HepG2 (cell line): ENCODE data around the gene C1QTNF1. TPM values are rescaled to one million over a fixed set of nuclear protein-coding genes. Genes with fewer than 3 reads are reported as not detected.

Experiments used
- ATAC-seq: fragments of 200-7000 bp; cut with Tn5 transposase; 3 replicates; pipeline ENCODE4 v1.9.1; 2020; ENCODE audit warnings: mild to moderate bottlenecking, moderate library complexity
- BruUV-seq: library from RNA; stranded (reverse); fragments of 400-500 nt; replicated peaks from 2 replicates; lab custom pipeline; 2021; lab: Mats Ljungman, UMichigan
- CTCF ChIA-PET: fragments of 300-600 bp; formaldehyde crosslinking; extraction: SDS; loops from one replicate; lab custom pipeline; 2021; ENCODE audit warnings: low total read pairs, inconsistent platforms, low intra/inter-chr PET ratio; lab: Yijun Ruan, JAX
- POLR2A ChIA-PET: fragments of 350-600 bp; sonication (Branson Sonifier 250); formaldehyde crosslinking; loops from one replicate; lab custom pipeline; 2020; ENCODE audit warnings: antibody characterized with exemption, inconsistent platforms; lab: Yijun Ruan, JAX
- DNase-seq: peaks from one replicate; pipeline ENCODE4 v3.0.0-alpha.2; 2015; ENCODE audit warnings: low spot score
- FAIRE-seq: peaks from 3 replicates; lab custom pipeline; 2011; peaks lifted over from hg19 to GRCh38; lab: Jason Lieb, UNC
- H2AFZ ChIP-seq: one replicate; pipeline ENCODE4 v1.6.1; 2011; ENCODE audit warnings: low read length, inconsistent platforms
- H3K27ac ChIP-seq: fragments of 300-600 bp; 3 replicates; pipeline ENCODE4 v1.8.0; 2011; ENCODE audit warnings: mixed run types, mild to moderate bottlenecking, mixed read lengths, low read length, inconsistent platforms; ENCODE audit not compliant: insufficient read depth; ENCODE audit errors: extremely low read length
- H3K27me3 ChIP-seq, 2 experiments: fragments of 200-600 bp in 1 of 2; 2 replicates in 1 of 2; 3 replicates in 1 of 2; pipeline versions ENCODE4 v1.6.0 to v1.8.0; 2011; ENCODE audit warnings: low read length in 2 of 2, mild to moderate bottlenecking in 2 of 2, moderate library complexity in 2 of 2, inconsistent platforms in 1 of 2; ENCODE audit not compliant: insufficient read depth in 2 of 2, control insufficient read depth in 1 of 2
- H3K36me3 ChIP-seq, 2 experiments: fragments of 200-600 bp in 1 of 2; replicated peaks in 1 of 2; 2 replicates in 1 of 2; 3 replicates in 1 of 2; pipeline versions ENCODE4 v1.5.1 to v1.8.0; 2011; ENCODE audit warnings: low read length in 2 of 2, inconsistent platforms in 1 of 2; ENCODE audit not compliant: insufficient read depth in 2 of 2, control insufficient read depth in 1 of 2
- H3K4me1 ChIP-seq: 2 replicates; pipeline ENCODE4 v1.5.1; 2012; ENCODE audit warnings: low read length, inconsistent platforms; ENCODE audit not compliant: insufficient read depth
- H3K4me2 ChIP-seq: 2 replicates; pipeline ENCODE4 v1.6.0; 2011; ENCODE audit warnings: low read depth, low read length, inconsistent platforms
- H3K4me3 ChIP-seq, 3 experiments: fragments of 200-600 bp in 1 of 3; sonication (generic), shearing (Covaris generic) in 1 of 3; replicated peaks in 1 of 3; 2 replicates each; pipeline ENCODE4 v1.5.1; 2011 to 2016; ENCODE audit warnings: low read length in 3 of 3, inconsistent platforms in 2 of 3, low read depth in 2 of 3, mild to moderate bottlenecking in 2 of 3, control low read depth in 1 of 3, mixed read lengths in 1 of 3; ENCODE audit not compliant: insufficient read depth in 1 of 3
- H3K79me2 ChIP-seq: one replicate; pipeline ENCODE4 v1.6.1; 2011; ENCODE audit warnings: low read length, inconsistent platforms; ENCODE audit not compliant: insufficient read depth
- H3K9ac ChIP-seq: 2 replicates; pipeline ENCODE4 v1.6.0; 2011; ENCODE audit warnings: mild to moderate bottlenecking, low read depth, low read length, inconsistent platforms; ENCODE audit not compliant: insufficient read depth
- H3K9me3 ChIP-seq: 2 replicates; pipeline ENCODE4 v1.5.1; 2012; ENCODE audit warnings: mild to moderate bottlenecking, low read length
- H4K20me1 ChIP-seq: 2 replicates; pipeline ENCODE4 v1.6.0; 2011; ENCODE audit warnings: inconsistent platforms, mild to moderate bottlenecking, low read length, moderate library complexity; ENCODE audit not compliant: insufficient read depth
- JDP2 ChIP-seq: sonication (generic); formaldehyde crosslinking; IDR thresholded peaks from 2 replicates; pipeline ENCODE4 v1.8.1; 2022; ENCODE audit warnings: missing genetic modification reagents, borderline replicate concordance
- KDM2A ChIP-seq: sonication (generic); formaldehyde crosslinking; IDR thresholded peaks from 2 replicates; pipeline ENCODE4 v1.4.0; 2020; ENCODE audit warnings: low read depth, missing genetic modification reagents, borderline replicate concordance
- LCORL ChIP-seq, 2 experiments: fragments of 450-650 bp in 1 of 2; sonication (generic) in 1 of 2; formaldehyde crosslinking in 1 of 2; IDR thresholded peaks; 2 replicates each; pipeline versions ENCODE4 v1.5.0 to v1.6.1; 2017 to 2020; ENCODE audit warnings: antibody characterized with exemption in 1 of 2, missing genetic modification reagents in 1 of 2
- NR1H2 ChIP-seq: sonication (generic); formaldehyde crosslinking; IDR thresholded peaks from 2 replicates; pipeline ENCODE4 v1.8.1; 2022; ENCODE audit warnings: low read depth, missing genetic modification reagents, borderline replicate concordance
- SMC3 ChIP-seq: IDR thresholded peaks from 2 replicates; pipeline ENCODE4 v1.6.1; 2011; ENCODE audit warnings: low read length, improper control_type of control experiment
- SOX13 ChIP-seq, 3 experiments: fragments of 450-650 bp in 1 of 3; sonication (generic) in 1 of 3; formaldehyde crosslinking in 1 of 3; IDR thresholded peaks in 2 of 3; conservative IDR thresholded peaks in 1 of 3; 2 replicates each; pipeline versions ENCODE4 v1.5.0 to v1.6.1; 2016 to 2020; ENCODE audit warnings: antibody characterized with exemption in 1 of 3, mild to moderate bottlenecking in 1 of 3, missing compliant biosample characterization in 1 of 3, missing genetic modification reagents in 1 of 3, moderate library complexity in 1 of 3
- TARDBP ChIP-seq: sonication (generic); formaldehyde crosslinking; IDR thresholded peaks from 2 replicates; pipeline ENCODE4 v1.8.0; 2022; ENCODE audit warnings: mild to moderate bottlenecking, missing genetic modification reagents
- TRAFD1 ChIP-seq: sonication (generic); formaldehyde crosslinking; IDR thresholded peaks from 2 replicates; pipeline ENCODE4 v1.5.1; 2020; ENCODE audit warnings: missing genetic modification reagents, mild to moderate bottlenecking, borderline replicate concordance
- XRCC5 ChIP-seq: fragments of 200-400 bp; formaldehyde crosslinking; optimal IDR thresholded peaks from 2 replicates; pipeline ENCODE3; 2017; ENCODE audit warnings: mild to moderate bottlenecking, low read length
- ZC3H13 ChIP-seq: sonication (generic); formaldehyde crosslinking; IDR thresholded peaks from 2 replicates; pipeline ENCODE4 v1.8.1; 2023; ENCODE audit warnings: mild to moderate bottlenecking, missing genetic modification reagents, moderate library complexity
- ZNF335 ChIP-seq: sonication (generic); formaldehyde crosslinking; IDR thresholded peaks from 2 replicates; pipeline ENCODE4 v1.4.0; 2020; ENCODE audit warnings: missing genetic modification reagents
- ZNF350 ChIP-seq: sonication (generic); formaldehyde crosslinking; IDR thresholded peaks from 2 replicates; pipeline ENCODE4 v1.4.0; 2020; ENCODE audit warnings: mild to moderate bottlenecking, low read depth, missing genetic modification reagents, borderline replicate concordance
- ZNF558 ChIP-seq: sonication (generic); formaldehyde crosslinking; IDR thresholded peaks from 2 replicates; pipeline ENCODE4 v1.9.0; 2022; ENCODE audit warnings: mild to moderate bottlenecking, missing genetic modification reagents, borderline replicate concordance
- ZNF572 ChIP-seq: sonication (generic); formaldehyde crosslinking; IDR thresholded peaks from 2 replicates; pipeline ENCODE4 v1.5.1; 2020; ENCODE audit warnings: mild to moderate bottlenecking, missing genetic modification reagents
- ZSCAN12 ChIP-seq: sonication (generic); formaldehyde crosslinking; IDR thresholded peaks from 2 replicates; pipeline ENCODE4 v1.9.0; 2021; ENCODE audit warnings: mild to moderate bottlenecking, missing genetic modification reagents
- WGBS: methylation state at CpG from one replicate; pipeline ENCODE4 v1.1.6; 2017; ENCODE audit warnings: low lambda C conversion rate; 5-methylcytosine and 5-hydroxymethylcytosine counted together
- in situ Hi-C: cut with HindIII; loops from 2 replicates; pipeline ENCODE4 v1.10.0; 2017; ENCODE audit warnings: low pct_unique_long_range_greater_than_20kb; ENCODE audit not compliant: extremely low pct_ligation_motif_present
- intact Hi-C: fragments of 100-400 bp; cut with micrococcal nuclease; formaldehyde crosslinking; loops from one replicate; pipeline ENCODE4 v1.10.0; 2022; ENCODE audit not compliant: unreplicated experiment
- polyA plus RNA-seq, 8 experiments: library from polyadenylated mRNA; depleted of rRNA in 3 of 8; stranded (reverse) in 7 of 8; unstranded in 1 of 8; fragments of >200 nt; fragmentation: Illumina TruSeq in 4 of 8; extraction: Trizol in 4 of 8; gene quantifications; 2 replicates each; pipeline versions ENCODE4 v1.2.1 to v1.2.3, GENCODE V29; 2011 to 2016; ENCODE audit warnings: low read depth in 4 of 8, missing spikeins in 1 of 8, mixed read lengths in 1 of 8; ENCODE audit not compliant: insufficient read depth in 1 of 8
- total RNA-seq, 5 experiments: library from RNA; depleted of rRNA; stranded (reverse); fragments of >200 nt; fragmentation: Illumina TruSeq; extraction: Trizol; gene quantifications; 2 replicates each; pipeline ENCODE4 v1.2.3, GENCODE V29; 2016; ENCODE audit warnings: low read depth in 1 of 5
- TF ChIP-seq, protein P1 (sequence below): IDR thresholded peaks from 2 replicates; pipeline ENCODE4 v1.6.1; 2016; ENCODE audit warnings: mild to moderate bottlenecking, missing biosample characterization, missing genetic modification reagents
- TF ChIP-seq, protein P2 (sequence below): sonication (generic); formaldehyde crosslinking; IDR thresholded peaks from 2 replicates; pipeline ENCODE4 v1.8.0; 2022; ENCODE audit warnings: missing genetic modification reagents, mild to moderate bottlenecking, borderline replicate concordance

C1QTNF1 gene
- total and polyA plus RNA-seq, 2 of the 13 experiments (the other 11 are each of a cell fraction or from before 2014, with no cell fraction given): 0.18 to 0.86 TPM

DNA sequence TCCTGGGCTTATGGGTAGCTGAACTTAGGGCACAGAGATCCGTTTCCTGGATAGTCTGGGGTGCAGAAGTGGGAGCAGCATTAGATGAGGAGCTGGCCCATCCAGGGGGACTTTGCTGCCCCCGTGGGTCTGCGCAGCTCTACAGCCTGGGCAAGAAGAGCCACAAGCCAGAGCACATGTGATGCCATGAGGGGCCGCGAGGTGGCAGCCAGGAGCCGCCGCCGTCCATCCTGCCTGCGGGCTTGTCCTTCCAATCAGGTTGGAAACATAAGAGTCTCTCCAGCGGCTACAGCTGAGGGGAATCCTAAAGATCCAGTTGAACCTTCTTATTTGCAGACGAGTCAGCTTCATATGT, 21.9 kb downstream of the C1QTNF1 start (continued):
- TF ChIP-seq SMC3 (peak; percentile 50; the same call in 1 of the 2 replicates), ZNF350 (CRISPR knock-in tag) (peak; percentile 73; the same call in 1 of the 2 replicates), NR1H2 (CRISPR knock-in tag) (no peak), KDM2A (CRISPR knock-in tag) (peak; percentile 64; the same call in 1 of the 2 replicates), TARDBP (CRISPR knock-in tag) (no peak), XRCC5 (peak; percentile 94)
- TF ChIP-seq, protein P1, sequence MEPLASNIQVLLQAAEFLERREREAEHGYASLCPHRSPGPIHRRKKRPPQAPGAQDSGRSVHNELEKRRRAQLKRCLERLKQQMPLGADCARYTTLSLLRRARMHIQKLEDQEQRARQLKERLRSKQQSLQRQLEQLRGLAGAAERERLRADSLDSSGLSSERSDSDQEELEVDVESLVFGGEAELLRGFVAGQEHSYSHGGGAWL (CRISPR knock-in tag): 0 out of 2 replicates have a peak, but pooled peaks have one; percentile 25

- Histone ChIP-seq H3K4me1 (peaks cover 29% of the 10 kb centered on the region), H3K4me3 (no peak overlapping the region; a peak in 1 of 6 replicates), H4K20me1 (no peaks in the 10 kb centered on the region; the same call in 1 of the 2 replicates), H3K79me2 (no peaks in the 10 kb centered on the region), H2AFZ (no peak overlapping the region), H3K4me2 (peak overlapping the region; percentile 19), H3K36me3 (no peaks in the 10 kb centered on the region), H3K27ac (no peak overlapping the region), H3K9ac (no peak overlapping the region), H3K27me3 (peaks cover 21 to 71% of the 10 kb centered on the region in 2 experiments), H3K9me3 (no peaks in the 10 kb centered on the region)
- DNase-seq: no peak
- peak; percentile 14; the same call in 2 of the 3 replicates for ATAC-seq
- intact Hi-C loops: loop anchor here (1.0 kb wide), 1 partner anchor 36 kb away; no protein-coding TSS in a partner anchor
- 21% methylated on average over 25 of the region's 25 CpGs for whole genome bisulfite sequencing
- in situ Hi-C loops: loop anchor here (5.0 kb wide), 1 partner anchor 36 kb away; no protein-coding TSS in a partner anchor
- no peak for FAIRE-seq
- BruUV-seq: no TSS peak
- ChIA-PET CTCF (interaction anchor here (1.2 to 2.7 kb wide), 6 partner anchors 19 to 347 kb away, joined by 3 to 23 read pairs (median 8); no protein-coding TSS in a partner anchor), POLR2A (interaction anchor here (0.7 to 1.8 kb wide), 4 partner anchors 19 to 36 kb away, joined by 3 to 23 read pairs (median 4); partner anchors contain the start of genes CANT1 and ENGASE)
- TF ChIP-seq ZC3H13 (CRISPR knock-in tag) (peak; percentile 18; the same call in 1 of the 2 replicates), ZSCAN12 (CRISPR knock-in tag) (no peak), TRAFD1 (0 out of 2 replicates have a peak, but pooled peaks have one; percentile 52), ZNF350 (CRISPR knock-in tag) (0 out of 2 replicates have a peak, but pooled peaks have one; percentile 22), ZNF558 (CRISPR knock-in tag) (no peak), LCORL (IDR thresholded peaks at IDR 0.05) (no peak), LCORL (CRISPR knock-in tag; IDR thresholded peaks at IDR 0.05) (0 out of 2 replicates have a peak, but pooled peaks have one; percentile 3), ZNF335 (no peak), ZNF572 (CRISPR knock-in tag) (no peak), SOX13 (IDR thresholded peaks at IDR 0.05) (no peak), SOX13 (CRISPR knock-in tag; conservative IDR thresholded peaks at IDR 0.05 in 1 of 2, IDR thresholded peaks at IDR 0.05 in 1 of 2) (peak in 1 of 2 experiments; percentile 1; a peak in 1 of 4 replicates), JDP2 (CRISPR knock-in tag) (no peak)
- TF ChIP-seq, protein P2, sequence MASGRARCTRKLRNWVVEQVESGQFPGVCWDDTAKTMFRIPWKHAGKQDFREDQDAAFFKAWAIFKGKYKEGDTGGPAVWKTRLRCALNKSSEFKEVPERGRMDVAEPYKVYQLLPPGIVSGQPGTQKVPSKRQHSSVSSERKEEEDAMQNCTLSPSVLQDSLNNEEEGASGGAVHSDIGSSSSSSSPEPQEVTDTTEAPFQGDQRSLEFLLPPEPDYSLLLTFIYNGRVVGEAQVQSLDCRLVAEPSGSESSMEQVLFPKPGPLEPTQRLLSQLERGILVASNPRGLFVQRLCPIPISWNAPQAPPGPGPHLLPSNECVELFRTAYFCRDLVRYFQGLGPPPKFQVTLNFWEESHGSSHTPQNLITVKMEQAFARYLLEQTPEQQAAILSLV (CRISPR knock-in tag): peak; percentile 13; the same call in 1 of the 2 replicates
Measured at GRCh38 chr17:79046197-79046915, 22.4 kb downstream of the C1QTNF1 start.
